Measurements from ENCODE around the gene MSI2. TPM values are rescaled to one million over a fixed set of nuclear protein-coding genes. Genes with fewer than 3 reads are reported as not detected.
A peak's percentile ranks its signal among the peaks of the same experiment; 100 is the strongest.

Gene MSI2
- total RNA-seq, 1 donor from 2014 or later, result 140 TPM

- TF ChIP-seq CTCF (conservative IDR thresholded peaks at IDR 0.05), result no peak
- H3K9me3 Mint-ChIP-seq, result no peaks in the 10 kb centered on the region
- peaks cover 46% of the 10 kb centered on the region for H3K4me1 Mint-ChIP-seq
- no peaks in the 10 kb centered on the region for H3K36me3 Mint-ChIP-seq (ENCODE audit: low read depth)
- H3K4me3 Mint-ChIP-seq, result no peak overlapping the region
- no peak for DNase-seq (ENCODE audit: low read depth, low spot score)
- H3K27ac Mint-ChIP-seq (ENCODE audit: unreplicated experiment), result peak overlapping the region; percentile 79
- H3K27me3 Mint-ChIP-seq (ENCODE audit: low read depth), result no peaks in the 10 kb centered on the region
Observed at GRCh38 chr17:57604771-57605674, 348.7 kb downstream of the MSI2 start.

GRCh38 chr17:57605675-57606105 lies 349.4 kb downstream of the MSI2 start:
- peaks cover 46% of the 10 kb centered on the region for H3K4me1 Mint-ChIP-seq
- no peaks in the 10 kb centered on the region for H3K36me3 Mint-ChIP-seq (ENCODE audit: low read depth)
- peak; percentile 4 for TF ChIP-seq CTCF (conservative IDR thresholded peaks at IDR 0.05)
- no peaks in the 10 kb centered on the region for H3K27me3 Mint-ChIP-seq (ENCODE audit: low read depth)
- H3K4me3 Mint-ChIP-seq, result no peak overlapping the region
- no peaks in the 10 kb centered on the region for H3K9me3 Mint-ChIP-seq
- no peak for DNase-seq (ENCODE audit: low read depth, low spot score)
- peak overlapping the region; percentile 79 for H3K27ac Mint-ChIP-seq (ENCODE audit: unreplicated experiment)

- Mint-ChIP-seq H3K27ac (ENCODE audit: unreplicated experiment) (peak overlapping the region; percentile 27), H3K4me1 (peaks cover 43% of the 10 kb centered on the region), H3K27me3 (ENCODE audit: low read depth) (no peaks in the 10 kb centered on the region), H3K9me3 (no peaks in the 10 kb centered on the region), H3K36me3 (ENCODE audit: low read depth) (no peaks in the 10 kb centered on the region), H3K4me3 (no peak overlapping the region)
- TF ChIP-seq CTCF (conservative IDR thresholded peaks at IDR 0.05), result no peak
- no peak for DNase-seq (ENCODE audit: low read depth, low spot score)
Observed at GRCh38 chr17:57606111-57606875, 350.0 kb downstream of the MSI2 start.

GRCh38 chr17:57607553-57608120 lies 351.3 kb downstream of the MSI2 start:
- H3K27ac Mint-ChIP-seq (ENCODE audit: unreplicated experiment), result peak overlapping the region; percentile 81
- H3K27me3 Mint-ChIP-seq (ENCODE audit: low read depth), result no peaks in the 10 kb centered on the region
- no peaks in the 10 kb centered on the region for H3K9me3 Mint-ChIP-seq
- no peaks in the 10 kb centered on the region for H3K36me3 Mint-ChIP-seq (ENCODE audit: low read depth)
- no peak for DNase-seq (ENCODE audit: low read depth, low spot score)
- no peak overlapping the region for H3K4me3 Mint-ChIP-seq
- H3K4me1 Mint-ChIP-seq, result peaks cover 47% of the 10 kb centered on the region
- TF ChIP-seq CTCF (conservative IDR thresholded peaks at IDR 0.05), result no peak

GRCh38 chr17:57608369-57609124 lies 352.2 kb downstream of the MSI2 start:
- no peak for TF ChIP-seq CTCF (conservative IDR thresholded peaks at IDR 0.05)
- Mint-ChIP-seq H3K9me3 (no peaks in the 10 kb centered on the region), H3K4me1 (peaks cover 49% of the 10 kb centered on the region), H3K36me3 (ENCODE audit: low read depth) (no peaks in the 10 kb centered on the region), H3K27ac (ENCODE audit: unreplicated experiment) (peak overlapping the region; percentile 57), H3K27me3 (ENCODE audit: low read depth) (no peaks in the 10 kb centered on the region), H3K4me3 (no peak overlapping the region)
- no peak for DNase-seq (ENCODE audit: low read depth, low spot score)

Data from neural crest cell (in vitro differentiated cells).